Small intestine (tissue), 7 donors: ENCODE results near the gene ZBTB40. TPM values are rescaled to one million over a fixed set of nuclear protein-coding genes. Genes with fewer than 3 reads are reported as not detected.

Source experiments
- DNase-seq, 2 donors: peaks; one replicate each; pipeline versions ENCODE4 v3.0.0 to v3.0.0-alpha.2; 2013
- FAIRE-seq: peaks from 2 replicates; lab custom pipeline; 2012; peaks lifted over from hg19 to GRCh38; lab: Jason Lieb, UNC
- H3K27ac ChIP-seq, 3 donors: one replicate each; pipeline ENCODE4 v1.5.1; 2013; ENCODE audit warnings: low read length in 2 of 3, mild to moderate bottlenecking in 2 of 3, control low read depth in 1 of 3, inconsistent platforms in 1 of 3, low read depth in 1 of 3, moderate library complexity in 1 of 3
- H3K27me3 ChIP-seq, 3 donors: one replicate each; pipeline ENCODE4 v1.6.1; 2013; ENCODE audit warnings: low read length in 3 of 3, inconsistent platforms in 1 of 3; ENCODE audit not compliant: control insufficient read depth in 3 of 3, insufficient read depth in 3 of 3
- H3K36me3 ChIP-seq, 3 donors: one replicate each; pipeline ENCODE4 v1.6.1; 2013; ENCODE audit warnings: low read length in 3 of 3, inconsistent platforms in 1 of 3, low read depth in 1 of 3, mild to moderate bottlenecking in 1 of 3, moderate library complexity in 1 of 3; ENCODE audit not compliant: control insufficient read depth in 3 of 3, insufficient read depth in 2 of 3
- H3K4me1 ChIP-seq, 3 donors: one replicate each; pipeline ENCODE4 v1.6.1; 2013; ENCODE audit warnings: low read length in 2 of 3, inconsistent platforms in 1 of 3, low read depth in 1 of 3, mild to moderate bottlenecking in 1 of 3, moderate library complexity in 1 of 3; ENCODE audit not compliant: control insufficient read depth in 3 of 3, insufficient read depth in 2 of 3
- H3K4me3 ChIP-seq, 3 donors: one replicate each; pipeline ENCODE4 v1.5.1; 2013; ENCODE audit warnings: low read length in 3 of 3, control low read depth in 1 of 3, inconsistent platforms in 1 of 3, low read depth in 1 of 3, mild to moderate bottlenecking in 1 of 3, moderate library complexity in 1 of 3
- H3K9me3 ChIP-seq, 2 donors: one replicate each; pipeline ENCODE4 v1.6.1; 2013; ENCODE audit warnings: low read depth in 1 of 2, low read length in 1 of 2; ENCODE audit not compliant: control insufficient read depth in 2 of 2, insufficient read depth in 1 of 2
- WGBS, 3 donors: extraction: QIAGEN DNeasy Blood & Tissue Kit; methylation state at CpG; one replicate each; pipeline ENCODE4 v1.1.7; 2013; 5-methylcytosine and 5-hydroxymethylcytosine counted together
- polyA plus RNA-seq, 4 donors: library from polyadenylated mRNA; stranded (reverse) in 3 of 4; unstranded in 1 of 4; fragments of 200-250 nt in 3 of 4; fragments of 120-200 nt in 1 of 4; gene quantifications; one replicate each; pipeline versions ENCODE4 v1.2.1 to v1.2.3, GENCODE V29; 2013
- donor health status: healthy with polysubstance abuse.
- donor health status: control.
- donor health status: control.
- donor health status: Bipolar disorder and iron deficiency.
- donor health status: healthy.

Gene ZBTB40
- polyA plus RNA-seq, 4 donors, result 4.1 to 14.6 (median 6.7) TPM

DNA sequence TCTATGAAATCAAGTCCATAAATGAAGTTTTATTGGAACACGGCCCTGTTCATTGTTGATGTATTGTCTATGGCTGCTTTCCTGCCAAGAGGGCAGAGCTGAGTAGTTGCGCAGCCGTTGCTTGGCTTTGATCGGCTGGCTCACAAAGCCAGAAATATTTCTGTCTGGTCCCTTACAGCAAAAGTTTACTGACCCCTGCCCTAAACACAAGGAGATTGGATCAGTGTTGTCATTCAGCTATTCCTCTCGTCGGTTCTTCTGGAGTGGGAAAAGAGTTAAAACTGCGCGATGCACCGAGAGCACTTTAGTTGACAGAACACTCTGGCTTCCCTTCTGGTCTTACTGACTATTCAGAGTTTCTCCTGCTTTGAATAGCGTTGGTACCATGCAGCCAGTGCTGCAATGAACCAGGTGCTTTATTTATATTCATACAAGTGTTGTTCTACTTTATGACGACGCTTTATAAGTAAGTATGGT is 868 bp downstream of the ZBTB40 start:
- 1 to 4% (median 2%) methylated on average over 12 of the region's 12 CpGs for WGBS, 3 donors
- Histone ChIP-seq H3K4me1 (peaks cover 0 to 17% (median 0%) of the 10 kb centered on the region in 3 donors), H3K36me3 (no peaks in the 10 kb centered on the region), H3K9me3 (no peaks in the 10 kb centered on the region), H3K27me3 (no peaks in the 10 kb centered on the region), H3K4me3 (peak overlapping the region; percentile 78 to 98 (median 85)), H3K27ac (peak overlapping the region; percentile 87 to 99 (median 95))
- FAIRE-seq, result no peak
- DNase-seq, result no peak

DNA sequence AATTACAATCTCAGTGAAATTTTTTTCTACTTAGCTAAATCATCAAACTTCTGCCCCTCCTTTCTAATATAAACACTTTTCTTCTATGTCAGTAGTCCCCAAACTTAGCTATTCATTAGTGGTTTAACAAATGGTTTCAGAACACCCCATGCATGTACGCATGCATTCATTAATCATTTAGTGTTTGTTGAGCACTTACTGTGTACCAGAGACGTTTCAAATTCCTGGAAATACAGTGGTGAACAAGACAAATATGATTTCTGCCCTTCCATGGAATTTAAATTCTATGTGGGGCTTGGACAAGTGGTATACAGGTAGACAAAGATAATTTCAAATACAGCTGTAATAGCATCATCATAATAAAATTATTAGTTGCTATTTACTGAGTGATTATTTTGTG is 1.5 kb downstream of the ZBTB40 start:
- 51 to 60% (median 54%) methylated on average over 2 of the region's 2 CpGs for WGBS, 3 donors
- no peak for FAIRE-seq

DNA sequence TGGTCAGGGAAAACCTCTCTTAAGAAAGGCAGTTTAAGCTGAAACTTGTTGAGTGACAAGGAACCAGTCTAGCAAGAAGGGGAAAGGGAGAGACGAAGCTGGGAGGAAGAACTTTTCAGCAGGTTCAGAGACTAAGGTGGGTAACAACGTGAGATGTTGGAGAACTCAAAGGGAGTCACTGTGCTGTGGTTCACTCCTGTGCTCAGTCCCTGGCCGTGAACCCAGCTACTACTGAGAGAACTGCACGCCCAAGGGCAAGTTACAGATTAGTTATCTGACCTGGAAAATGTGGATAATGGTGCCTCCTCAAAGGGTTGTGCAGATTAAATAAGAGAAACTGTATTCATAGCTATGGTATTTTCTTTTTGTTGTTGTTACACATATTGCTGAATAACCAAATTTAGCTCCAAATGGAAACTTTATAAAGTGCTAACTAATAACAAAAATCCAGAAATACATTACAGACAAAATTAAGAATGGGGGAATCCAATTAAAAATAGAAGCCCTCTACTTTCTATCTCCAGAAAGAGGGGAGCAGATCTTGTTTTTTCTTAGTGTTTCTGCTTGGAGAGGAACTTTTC is 2.9 kb downstream of the ZBTB40 start:
- DNase-seq (peak; percentile 41 to 63), FAIRE-seq (no peak)
- WGBS, 3 donors, result 20 to 62% (median 28%) methylated on average over 4 of the region's 4 CpGs

More for the DNA sequence above, 1.5 kb downstream of the ZBTB40 start:
- Histone ChIP-seq H3K9me3 (no peaks in the 10 kb centered on the region), H3K4me3 (peak overlapping the region in 2 of 3 donors; percentile 78 to 98), H3K4me1 (peaks cover 0 to 17% (median 0%) of the 10 kb centered on the region in 3 donors), H3K27me3 (no peaks in the 10 kb centered on the region), H3K36me3 (peaks cover 0 to 1% (median 0%) of the 10 kb centered on the region in 3 donors), H3K27ac (peak overlapping the region in 1 of 3 donors; percentile 99)
- DNase-seq, result no peak

DNA sequence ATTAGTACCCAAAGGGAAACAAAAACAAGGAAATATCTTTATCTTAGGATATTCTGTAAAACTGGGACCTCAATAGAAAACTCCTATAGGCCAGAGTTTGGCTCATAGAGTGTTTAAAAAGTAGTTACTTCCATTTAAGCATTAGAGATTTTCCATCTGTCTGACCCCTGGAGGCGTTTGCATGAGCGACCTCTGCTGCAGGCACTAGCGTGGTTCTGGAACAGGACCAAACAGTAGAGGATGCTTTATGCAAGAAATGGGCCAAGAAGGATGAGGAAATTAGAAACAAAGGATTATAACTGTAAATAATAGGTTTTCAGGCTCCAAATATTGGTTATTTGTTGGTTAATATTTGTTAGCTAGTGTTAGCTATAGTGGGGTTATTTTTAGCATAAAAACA is 5.7 kb downstream of the ZBTB40 start:
- no peak for DNase-seq
- peaks cover 0 to 3% (median 0%) of the 10 kb centered on the region in 3 donors for H3K36me3 ChIP-seq
- FAIRE-seq, result no peak
- peaks cover 0 to 22% (median 4%) of the 10 kb centered on the region in 3 donors for H3K4me1 ChIP-seq
- H3K27ac ChIP-seq, result no peak overlapping the region
- H3K9me3 ChIP-seq, result no peaks in the 10 kb centered on the region
- H3K27me3 ChIP-seq, result no peaks in the 10 kb centered on the region
- no peak overlapping the region for H3K4me3 ChIP-seq
- 52 to 76% (median 58%) methylated on average over 3 of the region's 3 CpGs for WGBS, 3 donors

More for the DNA sequence above, 2.9 kb downstream of the ZBTB40 start:
- H3K4me3 ChIP-seq, result no peak overlapping the region
- no peaks in the 10 kb centered on the region for H3K9me3 ChIP-seq
- peak overlapping the region in 1 of 3 donors; percentile 60 for H3K27ac ChIP-seq
- peaks cover 0 to 17% (median 0%) of the 10 kb centered on the region in 3 donors for H3K4me1 ChIP-seq
- H3K27me3 ChIP-seq, result no peaks in the 10 kb centered on the region
- peaks cover 0 to 3% (median 0%) of the 10 kb centered on the region in 3 donors for H3K36me3 ChIP-seq

DNA sequence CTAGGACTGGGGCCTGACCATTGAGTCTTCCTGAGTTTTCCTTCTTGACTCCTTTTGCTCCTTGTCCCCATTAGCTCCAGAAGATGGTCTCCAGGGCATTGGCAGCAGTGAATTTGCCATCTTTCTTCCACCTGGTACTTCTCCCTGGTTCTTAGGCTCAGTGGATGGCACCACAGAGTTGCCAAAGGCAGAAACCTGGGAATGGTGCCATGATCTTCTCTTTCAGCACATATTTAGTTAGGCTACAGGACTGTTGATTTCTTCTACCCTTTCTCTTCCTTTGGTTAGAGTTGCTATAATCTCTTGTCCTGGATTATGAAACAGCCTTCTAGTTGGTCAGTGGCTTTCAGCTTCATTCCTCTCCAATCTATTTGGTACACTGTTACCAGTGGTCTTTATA is 6.2 kb downstream of the ZBTB40 start:
- H3K4me3 ChIP-seq, result no peak overlapping the region
- DNase-seq (no peak), FAIRE-seq (no peak)
- peaks cover 0 to 3% (median 0%) of the 10 kb centered on the region in 3 donors for H3K36me3 ChIP-seq
- H3K27ac ChIP-seq, result peak overlapping the region in 1 of 3 donors; percentile 29
- peaks cover 0 to 22% (median 4%) of the 10 kb centered on the region in 3 donors for H3K4me1 ChIP-seq
- no peaks in the 10 kb centered on the region for H3K27me3 ChIP-seq
- H3K9me3 ChIP-seq, result no peaks in the 10 kb centered on the region

DNA sequence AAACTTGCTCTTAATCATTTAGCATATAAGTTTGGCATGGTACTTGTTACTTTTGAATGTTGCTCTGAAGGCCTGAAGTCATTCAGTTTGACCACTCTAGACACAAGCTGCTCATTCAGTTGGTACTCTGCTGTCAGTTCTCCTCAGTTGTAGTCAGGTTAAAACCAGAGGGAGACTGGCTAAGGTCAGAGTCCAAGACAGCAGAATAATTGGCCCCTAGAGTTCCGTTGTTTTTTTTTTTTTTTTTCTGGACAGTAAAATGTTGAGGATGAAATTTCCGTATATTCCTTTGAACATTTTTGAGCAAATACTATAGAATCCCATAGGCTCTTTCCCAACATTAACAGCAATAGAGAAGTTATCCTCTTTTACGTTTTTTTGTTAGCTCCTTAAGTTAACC is 9.4 kb downstream of the ZBTB40 start:
- 26 to 78% (median 40%) methylated on average over 3 of the region's 3 CpGs for WGBS, 3 donors
- H3K4me1 ChIP-seq, result peaks cover 0 to 5% (median 4%) of the 10 kb centered on the region in 3 donors
- H3K27me3 ChIP-seq, result no peaks in the 10 kb centered on the region
- no peak for FAIRE-seq
- H3K36me3 ChIP-seq, result peaks cover 0 to 10% (median 0%) of the 10 kb centered on the region in 3 donors
- no peak overlapping the region for H3K27ac ChIP-seq
- H3K4me3 ChIP-seq, result no peak overlapping the region
- H3K9me3 ChIP-seq, result peaks cover 0 to 10% of the 10 kb centered on the region in 2 donors
- DNase-seq, result peak; percentile 19 to 37

DNA sequence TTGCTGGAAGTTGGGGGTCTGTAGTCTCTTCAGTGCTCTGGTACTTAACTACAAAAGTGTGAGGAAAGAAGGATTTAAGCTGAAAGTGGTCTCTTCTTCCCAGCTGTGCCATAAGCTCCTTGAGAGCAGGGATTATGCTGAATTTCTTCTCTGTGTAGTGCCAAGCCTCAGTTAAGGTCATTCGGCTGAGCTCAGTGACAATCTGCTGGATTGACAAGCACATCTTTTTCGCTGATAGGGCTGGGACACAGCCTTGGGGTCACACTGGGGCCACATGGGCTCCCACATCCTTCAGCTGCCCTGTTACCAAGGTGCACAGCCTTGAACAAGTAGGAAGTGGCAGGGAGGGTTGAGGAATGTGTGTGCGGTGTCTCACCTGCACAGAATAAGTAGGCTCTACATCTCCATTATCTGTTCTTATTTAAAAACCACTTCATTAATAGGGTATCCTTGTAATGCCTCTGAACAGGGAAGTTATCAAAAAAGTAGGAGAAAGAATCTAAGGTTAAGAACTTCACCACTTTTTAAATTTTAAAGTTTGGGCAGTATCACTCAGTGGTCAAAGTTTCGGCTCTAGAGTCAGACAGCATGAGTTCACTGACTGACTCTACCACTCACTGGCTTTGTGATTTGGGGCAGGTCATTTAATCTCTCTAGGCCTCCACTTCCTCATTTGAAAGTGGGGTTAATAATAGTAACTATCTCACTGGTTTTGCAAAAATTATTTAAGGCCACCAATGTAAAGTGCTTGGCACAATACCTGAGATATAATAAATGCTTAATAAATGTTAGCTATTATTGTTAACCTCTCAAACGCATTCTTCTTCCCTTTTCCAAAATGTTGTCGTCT is 10.3 kb downstream of the ZBTB40 start:
- peaks cover 0 to 5% (median 4%) of the 10 kb centered on the region in 3 donors for H3K4me1 ChIP-seq
- no peak overlapping the region for H3K4me3 ChIP-seq
- DNase-seq, result no peak
- H3K9me3 ChIP-seq, result peaks cover 0 to 10% of the 10 kb centered on the region in 2 donors
- no peak for FAIRE-seq
- no peaks in the 10 kb centered on the region for H3K27me3 ChIP-seq
- WGBS, 3 donors, result 89 to 92% (median 90%) methylated on average over 6 of the region's 6 CpGs
- H3K36me3 ChIP-seq, result peaks cover 0 to 10% (median 0%) of the 10 kb centered on the region in 3 donors
- no peak overlapping the region for H3K27ac ChIP-seq

DNA sequence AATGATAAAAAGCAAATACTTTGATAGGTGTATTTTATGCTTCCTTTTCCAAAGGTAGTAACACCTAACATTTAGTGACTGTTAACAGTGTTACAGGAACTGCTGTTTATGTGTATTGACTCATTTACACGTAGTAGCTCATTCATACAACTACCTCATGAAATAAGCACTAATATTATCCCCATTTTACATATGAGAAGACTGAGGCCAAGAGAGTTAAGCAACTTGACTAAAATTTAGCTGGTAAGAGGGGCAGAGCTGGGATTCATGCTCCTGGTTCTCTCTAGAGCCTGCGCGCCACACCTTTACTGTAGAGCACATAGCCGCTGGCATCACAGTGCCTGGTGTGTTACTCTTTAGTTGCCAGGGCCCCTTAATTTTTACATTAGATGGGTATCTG is 11.3 kb downstream of the ZBTB40 start:
- peaks cover 0 to 10% of the 10 kb centered on the region in 2 donors for H3K9me3 ChIP-seq
- peaks cover 0 to 5% (median 4%) of the 10 kb centered on the region in 3 donors for H3K4me1 ChIP-seq
- peaks cover 0 to 10% (median 0%) of the 10 kb centered on the region in 3 donors for H3K36me3 ChIP-seq
- WGBS, 3 donors, result 93 to 94% (median 93%) methylated on average over 4 of the region's 4 CpGs
- FAIRE-seq (no peak), DNase-seq (no peak)
- no peaks in the 10 kb centered on the region for H3K27me3 ChIP-seq
- no peak overlapping the region for H3K27ac ChIP-seq
- H3K4me3 ChIP-seq, result no peak overlapping the region
